Colonic mucosa (tissue), 4 donors: ENCODE data around the gene MRPL58. TPM values are rescaled to one million over a fixed set of nuclear protein-coding genes. Genes with fewer than 3 reads are reported as not detected.
A peak's percentile ranks its signal among the peaks of the same experiment; 100 is the strongest.

Source experiments
- DNase-seq: peaks from one replicate; pipeline ENCODE4 v3.0.0-alpha.2; 2020
- H3K27ac ChIP-seq: fragments of 200-600 bp; one replicate; pipeline ENCODE4 v1.8.0; 2021
- H3K27me3 ChIP-seq: fragments of 200-600 bp; one replicate; pipeline ENCODE4 v1.8.0; 2021
- H3K36me3 ChIP-seq: fragments of 200-600 bp; one replicate; pipeline ENCODE4 v1.8.0; 2021
- H3K4me1 ChIP-seq: fragments of 200-600 bp; one replicate; pipeline ENCODE4 v1.8.0; 2021; ENCODE audit warnings: mild to moderate bottlenecking
- H3K4me3 ChIP-seq: fragments of 200-600 bp; one replicate; pipeline ENCODE4 v1.8.0; 2021
- H3K9ac ChIP-seq, 2 donors: one replicate each; pipeline ENCODE4 v1.7.0; 2013; ENCODE audit warnings: control low read depth in 2 of 2, low read depth in 2 of 2, low read length in 2 of 2
- H3K9me3 ChIP-seq: fragments of 200-600 bp; one replicate; pipeline ENCODE4 v1.8.0; 2021
- intact Hi-C: fragments of 100-400 bp; cut with DNase I; formaldehyde crosslinking; loops from one replicate; pipeline ENCODE4 v1.14.1; 2022
- total RNA-seq, 2 donors: library from RNA; stranded (reverse); fragmentation: NEBNext Ultra II Directional in 1 of 2; extraction: Animal tissue kit (Norgen Biotek cat#: 25700) in 1 of 2; gene quantifications; one replicate each; pipeline ENCODE4 v1.2.1, GENCODE V29; 2021
- TF ChIP-seq, protein P1 (sequence below): fragments of 200-600 bp; IDR thresholded peaks from one replicate; pipeline ENCODE4 v1.8.0; 2022; ENCODE audit warnings: antibody characterized with exemption, mild to moderate bottlenecking
- donor health status: healthy.
- donor health status: DM: no; HTN: no; CAD: no.
- donor health status: DM: no; HTN: no; CAD: no.

The MRPL58 gene
- total RNA-seq, 2 donors from 2014 or later = 27.2 to 50.1 TPM

DNA sequence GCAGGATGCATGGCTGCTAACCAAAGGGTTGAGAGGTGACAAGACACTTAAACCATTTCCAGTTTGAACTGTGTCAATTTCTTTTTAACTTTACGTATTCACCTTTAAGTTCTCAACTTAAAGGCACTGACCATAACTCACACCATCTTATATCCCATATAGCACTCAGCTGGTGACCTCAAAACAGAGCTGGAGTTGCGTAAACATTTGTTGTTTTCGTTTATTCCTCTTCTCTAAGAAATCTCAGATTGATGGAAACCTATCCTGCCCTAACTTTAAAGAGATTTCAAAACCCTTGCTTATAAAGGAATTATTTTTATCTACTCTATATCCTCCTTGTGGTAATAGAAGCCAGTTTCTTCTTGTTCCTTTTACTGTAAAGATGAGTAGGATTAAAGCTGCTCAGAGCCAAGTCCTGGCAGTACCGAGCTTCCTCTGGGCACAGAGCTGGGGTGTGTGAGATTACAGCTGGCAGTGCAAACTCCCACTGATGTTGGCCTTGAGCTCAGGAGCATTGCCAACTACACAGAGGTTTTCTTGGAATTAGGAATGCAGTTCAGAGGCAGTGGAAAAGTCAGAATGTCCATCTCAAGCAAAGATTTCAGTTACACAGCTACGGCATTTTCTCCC is 35.9 kb downstream of the MRPL58 start:
- Histone ChIP-seq H3K4me1 (no peaks in the 10 kb centered on the region), H3K9ac (peak overlapping the region in 1 of 2 donors; percentile 89), H3K36me3 (no peaks in the 10 kb centered on the region), H3K4me3 (no peak overlapping the region), H3K27ac (no peak overlapping the region), H3K27me3 (no peaks in the 10 kb centered on the region), H3K9me3 (no peaks in the 10 kb centered on the region)
- intact Hi-C loops = no loop called here
- DNase-seq = no peak
- TF ChIP-seq, protein P1, sequence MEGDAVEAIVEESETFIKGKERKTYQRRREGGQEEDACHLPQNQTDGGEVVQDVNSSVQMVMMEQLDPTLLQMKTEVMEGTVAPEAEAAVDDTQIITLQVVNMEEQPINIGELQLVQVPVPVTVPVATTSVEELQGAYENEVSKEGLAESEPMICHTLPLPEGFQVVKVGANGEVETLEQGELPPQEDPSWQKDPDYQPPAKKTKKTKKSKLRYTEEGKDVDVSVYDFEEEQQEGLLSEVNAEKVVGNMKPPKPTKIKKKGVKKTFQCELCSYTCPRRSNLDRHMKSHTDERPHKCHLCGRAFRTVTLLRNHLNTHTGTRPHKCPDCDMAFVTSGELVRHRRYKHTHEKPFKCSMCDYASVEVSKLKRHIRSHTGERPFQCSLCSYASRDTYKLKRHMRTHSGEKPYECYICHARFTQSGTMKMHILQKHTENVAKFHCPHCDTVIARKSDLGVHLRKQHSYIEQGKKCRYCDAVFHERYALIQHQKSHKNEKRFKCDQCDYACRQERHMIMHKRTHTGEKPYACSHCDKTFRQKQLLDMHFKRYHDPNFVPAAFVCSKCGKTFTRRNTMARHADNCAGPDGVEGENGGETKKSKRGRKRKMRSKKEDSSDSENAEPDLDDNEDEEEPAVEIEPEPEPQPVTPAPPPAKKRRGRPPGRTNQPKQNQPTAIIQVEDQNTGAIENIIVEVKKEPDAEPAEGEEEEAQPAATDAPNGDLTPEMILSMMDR = no peak

- Histone ChIP-seq H3K27ac (no peak overlapping the region), H3K9ac (no peak overlapping the region), H3K27me3 (no peaks in the 10 kb centered on the region), H3K36me3 (no peaks in the 10 kb centered on the region), H3K4me3 (no peak overlapping the region), H3K9me3 (no peaks in the 10 kb centered on the region), H3K4me1 (no peaks in the 10 kb centered on the region)
- TF ChIP-seq, protein P1 = no peak
- intact Hi-C loops = no loop called here
- no peak for DNase-seq
Observed at GRCh38 chr17:75049057-75049456, 36.6 kb downstream of the MRPL58 start.

- DNase-seq = no peak
- Histone ChIP-seq H3K27me3 (no peaks in the 10 kb centered on the region), H3K9ac (no peak overlapping the region), H3K4me3 (no peak overlapping the region), H3K4me1 (no peaks in the 10 kb centered on the region), H3K9me3 (no peaks in the 10 kb centered on the region), H3K36me3 (no peaks in the 10 kb centered on the region), H3K27ac (no peak overlapping the region)
- intact Hi-C loops = no loop called here
- TF ChIP-seq, protein P1 = no peak
Observed at GRCh38 chr17:75049706-75050105, 37.2 kb downstream of the MRPL58 start.

DNA sequence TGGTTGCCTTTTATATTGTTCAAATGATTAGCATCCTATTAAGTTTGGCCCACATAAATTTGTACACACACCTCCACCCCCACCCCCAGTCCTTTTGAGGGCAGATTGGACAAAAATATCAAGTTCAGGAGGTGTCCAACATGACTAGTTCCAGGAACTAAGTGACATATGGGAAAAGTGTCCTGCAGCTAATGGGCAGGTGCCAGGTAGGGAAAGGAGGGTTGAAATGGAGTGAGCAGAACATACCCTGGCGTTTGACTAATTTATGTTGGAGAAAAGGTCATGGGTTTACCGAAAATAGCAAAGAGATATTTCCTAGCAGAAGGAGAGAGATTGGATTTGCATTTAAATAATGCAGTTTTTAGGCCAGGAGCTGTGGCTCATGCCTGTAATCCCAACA is 39.5 kb downstream of the MRPL58 start:
- Histone ChIP-seq H3K4me1 (no peaks in the 10 kb centered on the region), H3K36me3 (no peaks in the 10 kb centered on the region), H3K4me3 (no peak overlapping the region), H3K27me3 (no peaks in the 10 kb centered on the region), H3K9ac (no peak overlapping the region), H3K27ac (no peak overlapping the region), H3K9me3 (no peaks in the 10 kb centered on the region)
- intact Hi-C loops = no loop called here
- TF ChIP-seq, protein P1 = no peak
- DNase-seq = no peak

GRCh38 chr17:75059369-75060345 is 47.2 kb downstream of the MRPL58 start:
- Histone ChIP-seq H3K9me3 (no peaks in the 10 kb centered on the region), H3K4me1 (no peaks in the 10 kb centered on the region), H3K27me3 (no peaks in the 10 kb centered on the region), H3K9ac (peak overlapping the region in 1 of 2 donors; percentile 36), H3K4me3 (no peak overlapping the region), H3K27ac (peak overlapping the region; percentile 19), H3K36me3 (peaks cover 3% of the 10 kb centered on the region)
- no peak for DNase-seq
- TF ChIP-seq, protein P1 = no peak
- intact Hi-C loops = loop anchor here (5.0 kb wide), 1 partner anchor 143 kb away; no protein-coding TSS in a partner anchor
